Adrenal gland (tissue), 5 donors: ENCODE results near the gene C16orf82.

Experiments
- CTCF ChIP-seq, 6 experiments: fragments of 450-650 bp in 4 of 6; fragments of 200-600 bp in 2 of 6; sonication (generic) in 1 of 6; IDR thresholded peaks; 1 replicate in 5 of 6; 2 replicates in 1 of 6; pipeline versions ENCODE4 v1.5.1 to v1.8.0; 2016 to 2021; ENCODE audit warnings: antibody characterized with exemption in 6 of 6, mild to moderate bottlenecking in 2 of 6, moderate library complexity in 1 of 6
- POLR2A ChIP-seq, 2 donors: fragments of 450-650 bp; IDR thresholded peaks; one replicate each; pipeline ENCODE4 v1.6.1; 2017; ENCODE audit warnings: antibody characterized with exemption in 2 of 2, mild to moderate bottlenecking in 2 of 2, moderate library complexity in 1 of 2
- donor health status: DM: no; HTN: no; CAD: no.

DNA sequence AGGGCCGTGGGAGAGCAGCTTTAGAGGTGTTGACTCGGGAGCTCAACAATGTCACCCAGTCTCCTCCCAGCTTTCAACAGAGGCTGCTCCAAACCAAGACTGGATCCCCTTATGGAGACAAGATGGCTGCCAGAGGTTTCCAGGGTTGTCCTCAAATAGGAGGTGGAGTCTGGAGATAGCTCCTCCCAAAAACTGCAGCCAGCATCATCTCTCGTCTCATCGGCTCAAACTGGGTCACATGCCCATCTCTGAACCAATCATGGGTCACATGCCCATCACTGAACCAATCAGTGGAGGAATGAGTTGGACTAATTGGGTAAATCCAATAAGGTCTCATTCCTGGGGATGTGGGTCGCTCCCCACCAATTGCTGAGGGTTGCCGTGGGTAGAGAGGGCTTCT lies 41.1 kb upstream of the C16orf82 start:
- TF ChIP-seq CTCF (IDR thresholded peaks at IDR 0.05) (no peak), POLR2A (IDR thresholded peaks at IDR 0.05) (no peak)
